Endothelial cell (in vitro differentiated cells): Measurements from ENCODE around the gene CABP4. TPM values are rescaled to one million over a fixed set of nuclear protein-coding genes. Genes with fewer than 3 reads are reported as not detected.

Source experiments
- DNase-seq: peaks from one replicate; pipeline ENCODE4 v3.0.0; 2021; ENCODE audit warnings: low spot score
- H3K27ac Mint-ChIP-seq: one replicate; pipeline ENCODE4 v1.8.0; 2021; ENCODE audit warnings: mixed read lengths, inconsistent platforms; ENCODE audit not compliant: unreplicated experiment
- H3K27me3 Mint-ChIP-seq: one replicate; pipeline ENCODE4 v1.8.0; 2021; ENCODE audit warnings: mild to moderate bottlenecking, moderate library complexity, mixed read lengths, inconsistent platforms; ENCODE audit not compliant: unreplicated experiment
- H3K36me3 Mint-ChIP-seq: one replicate; pipeline ENCODE4 v1.8.0; 2021; ENCODE audit warnings: mild to moderate bottlenecking, low read depth, mixed read lengths, inconsistent platforms; ENCODE audit not compliant: unreplicated experiment
- H3K4me1 Mint-ChIP-seq: one replicate; pipeline ENCODE4 v1.8.0; 2021; ENCODE audit warnings: mild to moderate bottlenecking, mixed read lengths, inconsistent platforms; ENCODE audit not compliant: unreplicated experiment
- H3K4me3 Mint-ChIP-seq: one replicate; pipeline ENCODE4 v1.8.0; 2021; ENCODE audit warnings: mild to moderate bottlenecking, mixed read lengths, inconsistent platforms; ENCODE audit not compliant: unreplicated experiment
- H3K9me3 Mint-ChIP-seq: one replicate; pipeline ENCODE4 v1.8.0; 2021; ENCODE audit warnings: mixed read lengths, inconsistent platforms; ENCODE audit not compliant: unreplicated experiment
- long read RNA-seq: library from polyadenylated mRNA; unstranded; transcript quantifications from one replicate; pipeline ENCODE4 v2.0.0, GENCODE V29; 2020; ENCODE audit not compliant: unreplicated experiment
- total RNA-seq: library from RNA; stranded (reverse); fragmentation: NEBNext Ultra II Directional; extraction: Animal tissue kit (Norgen Biotek cat#: 25700); gene quantifications from one replicate; pipeline ENCODE4 v1.2.1, GENCODE V29; 2021; ENCODE audit not compliant: unreplicated experiment
- TF ChIP-seq, protein P1 (sequence below): fragments of 200-600 bp; sonication (generic); IDR thresholded peaks from one replicate; pipeline ENCODE4 v1.5.0; 2021; ENCODE audit warnings: antibody characterized with exemption; ENCODE audit not compliant: unreplicated experiment

CABP4 gene
- not detected for total RNA-seq
- long read RNA-seq: 0 reads

DNA sequence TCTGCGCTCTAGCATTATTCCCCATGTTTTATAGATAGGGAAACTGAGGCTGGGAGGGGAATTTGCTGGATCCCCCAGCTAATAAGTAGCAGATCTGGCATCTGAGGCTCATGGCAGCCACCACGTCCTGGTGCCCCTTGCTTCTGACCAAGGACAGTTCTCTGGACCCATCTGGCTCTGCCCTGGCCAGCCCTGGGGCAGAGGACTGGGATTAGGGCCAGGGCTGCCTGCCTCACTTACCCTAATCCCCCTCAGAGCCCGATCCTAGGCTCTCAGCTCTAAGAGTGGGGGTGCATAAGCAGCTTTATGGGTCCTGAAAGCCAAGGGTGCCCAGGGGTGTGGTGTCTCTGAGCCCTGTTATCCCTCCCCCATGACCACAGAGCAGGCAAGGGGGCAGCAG lies at the start of gene CABP4:
Gene CABP4 (plus strand): TSS at position 301 of the 400 bp plus-strand sequence. CDS start 70 bp downstream, at position 371.
- DNase-seq: no peak
- TF ChIP-seq, protein P1, sequence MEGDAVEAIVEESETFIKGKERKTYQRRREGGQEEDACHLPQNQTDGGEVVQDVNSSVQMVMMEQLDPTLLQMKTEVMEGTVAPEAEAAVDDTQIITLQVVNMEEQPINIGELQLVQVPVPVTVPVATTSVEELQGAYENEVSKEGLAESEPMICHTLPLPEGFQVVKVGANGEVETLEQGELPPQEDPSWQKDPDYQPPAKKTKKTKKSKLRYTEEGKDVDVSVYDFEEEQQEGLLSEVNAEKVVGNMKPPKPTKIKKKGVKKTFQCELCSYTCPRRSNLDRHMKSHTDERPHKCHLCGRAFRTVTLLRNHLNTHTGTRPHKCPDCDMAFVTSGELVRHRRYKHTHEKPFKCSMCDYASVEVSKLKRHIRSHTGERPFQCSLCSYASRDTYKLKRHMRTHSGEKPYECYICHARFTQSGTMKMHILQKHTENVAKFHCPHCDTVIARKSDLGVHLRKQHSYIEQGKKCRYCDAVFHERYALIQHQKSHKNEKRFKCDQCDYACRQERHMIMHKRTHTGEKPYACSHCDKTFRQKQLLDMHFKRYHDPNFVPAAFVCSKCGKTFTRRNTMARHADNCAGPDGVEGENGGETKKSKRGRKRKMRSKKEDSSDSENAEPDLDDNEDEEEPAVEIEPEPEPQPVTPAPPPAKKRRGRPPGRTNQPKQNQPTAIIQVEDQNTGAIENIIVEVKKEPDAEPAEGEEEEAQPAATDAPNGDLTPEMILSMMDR: no peak
- Mint-ChIP-seq H3K27me3 (peaks cover 12% of the 10 kb centered on the region), H3K27ac (no peak within 1 kb of the TSS), H3K36me3 (no peaks in the 10 kb centered on the region), H3K9me3 (no peaks in the 10 kb centered on the region), H3K4me3 (peak within 1 kb of the TSS; percentile 62), H3K4me1 (peaks cover 2% of the 10 kb centered on the region)

DNA sequence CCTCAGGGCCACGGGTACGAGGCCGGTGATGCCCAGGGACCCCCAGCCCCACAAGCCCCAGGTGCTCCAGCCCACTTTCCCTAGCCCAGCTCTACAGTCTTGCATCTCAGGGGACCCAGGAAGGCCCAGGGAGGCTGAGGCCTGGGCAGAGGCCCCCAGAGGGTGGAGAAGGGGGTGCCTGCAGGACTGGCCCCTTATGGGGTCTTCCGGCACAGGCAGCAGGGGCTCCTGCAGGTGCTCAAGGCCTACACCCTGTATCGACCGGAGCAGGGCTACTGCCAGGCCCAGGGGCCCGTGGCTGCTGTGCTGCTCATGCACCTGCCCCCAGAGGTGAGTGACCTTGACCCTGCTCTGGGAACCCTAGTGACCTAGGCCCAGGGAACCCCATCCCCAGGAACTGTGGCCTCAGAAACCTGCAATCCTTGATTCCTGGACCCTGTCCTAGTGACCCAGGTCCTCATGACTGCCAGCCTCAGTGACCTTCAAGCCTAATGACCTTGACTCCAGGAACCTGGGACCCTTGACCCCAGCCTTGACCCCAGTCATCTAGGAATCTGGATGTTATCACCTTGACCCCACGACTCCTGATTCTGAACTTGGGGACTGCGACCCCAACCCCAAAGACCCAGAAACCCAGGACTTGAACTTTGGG lies 49.3 kb upstream of the CABP4 start:
- DNase-seq: no peak
- no peaks in the 10 kb centered on the region for H3K9me3 Mint-ChIP-seq
- H3K36me3 Mint-ChIP-seq: peaks cover 4% of the 10 kb centered on the region
- TF ChIP-seq, protein P1: no peak
- no peak overlapping the region for H3K27ac Mint-ChIP-seq
- H3K27me3 Mint-ChIP-seq: peaks cover 6% of the 10 kb centered on the region
- H3K4me1 Mint-ChIP-seq: peaks cover 28% of the 10 kb centered on the region
- H3K4me3 Mint-ChIP-seq: no peak overlapping the region

DNA sequence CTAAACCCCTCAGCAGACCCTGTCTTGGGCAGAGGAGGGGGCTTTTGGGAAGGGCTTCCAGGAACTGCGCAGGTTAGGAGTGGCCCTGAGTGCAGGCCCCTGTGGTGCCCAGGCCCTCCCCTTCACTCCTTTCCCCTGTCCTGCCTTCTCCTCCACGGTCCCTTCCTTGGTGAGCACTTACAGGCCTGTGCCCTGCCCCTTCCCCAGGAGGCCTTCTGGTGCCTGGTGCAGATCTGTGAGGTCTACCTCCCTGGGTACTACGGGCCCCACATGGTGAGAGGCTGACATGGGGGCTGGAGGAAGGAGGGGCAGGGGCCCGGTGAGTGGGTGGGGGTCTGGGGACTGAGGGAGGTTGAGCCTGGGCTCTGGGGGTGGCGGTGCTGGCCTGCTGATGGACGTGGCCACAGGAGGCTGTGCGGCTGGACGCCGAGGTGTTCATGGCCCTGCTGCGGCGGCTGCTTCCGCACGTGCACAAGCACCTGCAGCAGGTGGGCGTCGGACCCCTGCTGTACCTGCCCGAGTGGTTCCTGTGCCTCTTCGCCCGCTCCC lies 48.7 kb upstream of the CABP4 start:
- no peaks in the 10 kb centered on the region for H3K9me3 Mint-ChIP-seq
- no peak overlapping the region for H3K4me3 Mint-ChIP-seq
- no peak for DNase-seq
- peaks cover 6% of the 10 kb centered on the region for H3K27me3 Mint-ChIP-seq
- no peak overlapping the region for H3K27ac Mint-ChIP-seq
- peaks cover 4% of the 10 kb centered on the region for H3K36me3 Mint-ChIP-seq
- TF ChIP-seq, protein P1: no peak
- peaks cover 28% of the 10 kb centered on the region for H3K4me1 Mint-ChIP-seq

DNA sequence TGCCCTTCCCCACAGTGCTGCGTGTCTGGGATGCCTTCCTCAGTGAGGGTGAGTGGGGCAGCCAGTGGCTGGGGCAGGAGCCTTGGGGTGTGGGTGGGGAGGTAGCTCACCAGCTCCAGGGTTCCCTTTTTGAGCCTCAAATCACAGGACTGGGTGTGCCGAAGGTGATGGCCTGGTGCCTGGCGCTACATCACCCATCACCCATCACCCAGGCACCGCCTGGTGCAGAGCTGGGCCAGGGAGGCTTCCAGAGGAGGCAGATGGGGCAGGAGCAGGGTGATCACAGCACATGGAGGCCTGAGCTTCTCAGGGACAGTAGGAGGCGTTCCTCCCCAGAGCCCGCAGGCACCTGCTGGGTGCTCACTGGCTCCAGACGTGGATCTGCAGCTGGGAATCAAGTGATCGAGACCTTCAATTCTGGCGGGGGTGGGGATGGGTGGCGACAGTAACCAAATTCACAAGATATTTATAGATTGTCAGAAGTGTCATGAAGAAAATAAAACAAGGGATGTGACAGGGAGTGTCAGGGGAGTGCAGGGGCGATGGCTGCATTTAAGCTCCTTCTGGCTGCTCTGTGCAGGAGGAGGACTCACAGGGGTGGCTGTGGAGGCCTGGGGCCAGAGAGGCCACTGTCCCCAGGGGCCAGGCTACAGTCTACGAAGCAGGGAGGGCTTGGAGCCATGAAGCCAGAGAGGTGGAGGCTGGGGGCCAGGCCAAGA lies 48.0 kb upstream of the CABP4 start:
- H3K36me3 Mint-ChIP-seq: peaks cover 4% of the 10 kb centered on the region
- H3K4me1 Mint-ChIP-seq: peaks cover 28% of the 10 kb centered on the region
- H3K27me3 Mint-ChIP-seq: peaks cover 6% of the 10 kb centered on the region
- H3K4me3 Mint-ChIP-seq: peak overlapping the region; percentile 59
- no peaks in the 10 kb centered on the region for H3K9me3 Mint-ChIP-seq
- TF ChIP-seq, protein P1: no peak
- no peak for DNase-seq
- peak overlapping the region; percentile 64 for H3K27ac Mint-ChIP-seq
